Endothelial cell of hepatic sinusoid (primary cell): ENCODE data around the gene GLYR1.

Experiments
- in situ Hi-C: cut with HindIII; loops from 2 replicates; pipeline ENCODE4 v1.10.0; 2017; ENCODE audit warnings: low sequenced_read_pairs

GLYR1 gene

DNA sequence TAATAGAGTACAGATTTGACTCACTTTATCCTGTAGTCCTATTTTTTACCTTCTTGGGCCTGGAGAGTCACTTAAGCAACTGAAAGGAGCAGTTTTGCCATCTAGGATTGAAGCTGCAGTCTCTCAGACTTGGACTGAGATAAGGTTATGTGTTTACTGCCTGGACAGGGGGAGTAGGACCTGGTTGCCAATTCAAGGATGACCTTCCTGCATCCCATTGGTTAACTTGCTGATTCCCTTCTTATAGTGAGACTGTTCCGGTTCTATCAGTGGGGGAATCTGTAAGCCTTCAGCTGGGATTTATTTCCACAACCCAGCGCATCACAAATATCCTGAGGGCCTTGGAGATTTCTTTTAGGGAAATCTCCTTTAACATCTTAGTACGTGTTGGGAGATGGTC is 3.1 kb upstream of the GLYR1 start:
- in situ Hi-C loops = no loop called here

DNA sequence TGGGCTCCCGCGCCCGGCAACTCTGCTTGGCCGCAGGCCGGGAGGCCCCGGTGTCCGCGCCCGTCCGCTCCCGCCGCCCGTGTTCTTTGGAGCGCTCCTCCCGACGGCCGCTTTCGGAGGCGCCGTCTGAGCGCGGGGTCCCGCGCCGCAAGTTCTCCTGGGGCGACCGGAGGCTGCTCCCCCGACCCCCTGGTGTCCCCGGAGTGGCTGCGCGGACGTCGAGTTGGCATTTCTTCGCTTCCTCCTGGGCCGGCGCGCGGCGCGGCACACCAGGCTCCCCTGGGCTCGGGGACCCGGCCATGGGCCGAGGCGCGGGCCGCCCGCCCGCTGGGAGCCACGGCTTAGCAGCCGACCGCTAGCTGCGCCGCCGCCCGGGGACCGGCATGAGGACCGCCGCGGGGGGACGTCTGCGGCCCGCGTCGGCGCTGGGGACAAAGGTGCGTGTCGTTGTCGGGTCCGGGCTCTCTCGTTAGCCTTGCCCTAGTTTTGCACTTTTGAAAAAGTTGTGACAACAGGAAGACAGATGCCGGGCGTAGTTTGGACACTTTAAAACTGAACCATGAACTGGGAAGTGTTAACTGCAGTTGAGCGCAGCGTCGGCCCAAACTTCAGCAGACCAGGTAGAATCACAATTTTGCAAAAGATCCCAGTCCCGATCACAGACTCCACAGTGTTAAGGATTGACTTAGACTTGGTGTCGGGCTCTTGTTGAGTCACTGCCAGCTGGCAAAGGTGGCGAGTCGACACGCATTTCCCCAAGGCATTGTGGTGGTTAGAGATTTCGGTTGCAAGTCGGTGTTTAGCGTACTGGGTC is 893 bp upstream of the GLYR1 start:
- in situ Hi-C loops = no loop called here

DNA sequence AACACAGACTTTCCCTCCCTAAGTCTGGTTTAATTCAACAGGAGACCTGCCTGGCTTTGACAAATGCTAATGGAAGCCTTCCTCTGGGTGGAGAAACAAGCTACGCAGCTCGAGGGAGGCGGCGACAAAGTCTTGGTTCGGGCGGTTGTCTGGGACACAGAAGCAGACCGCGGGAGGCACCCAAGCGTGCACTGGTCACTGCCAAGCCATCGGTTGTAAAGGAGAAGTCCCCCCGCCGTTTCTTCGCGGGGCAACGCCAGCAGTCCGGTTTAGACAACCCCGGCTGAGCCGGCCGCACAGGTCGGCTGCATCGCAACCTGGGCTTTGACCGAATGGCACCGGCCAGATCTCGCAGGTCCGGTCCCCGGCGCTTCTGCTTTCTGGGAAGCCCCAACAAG is 586 bp downstream of the GLYR1 start:
- in situ Hi-C loops = no loop called here

DNA sequence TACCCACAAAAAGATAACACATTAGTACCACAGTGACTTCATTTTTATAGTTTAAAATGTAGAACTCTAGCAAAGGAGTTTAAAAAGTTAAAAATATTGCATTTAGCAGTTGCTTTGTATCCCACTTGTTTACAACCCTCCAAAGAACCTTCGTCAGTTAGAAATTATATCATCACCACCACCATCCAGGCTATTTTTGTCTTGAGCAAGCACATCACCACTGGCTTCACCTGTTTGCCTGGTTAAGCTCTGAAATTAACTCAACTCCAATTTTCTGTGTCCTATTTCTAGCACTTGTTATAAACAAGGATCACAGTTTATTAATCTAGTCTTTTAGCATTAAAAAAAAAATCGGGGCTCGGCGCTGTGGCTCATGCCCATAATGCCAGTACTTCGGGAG is 6.1 kb downstream of the GLYR1 start:
- in situ Hi-C loops = no loop called here

DNA sequence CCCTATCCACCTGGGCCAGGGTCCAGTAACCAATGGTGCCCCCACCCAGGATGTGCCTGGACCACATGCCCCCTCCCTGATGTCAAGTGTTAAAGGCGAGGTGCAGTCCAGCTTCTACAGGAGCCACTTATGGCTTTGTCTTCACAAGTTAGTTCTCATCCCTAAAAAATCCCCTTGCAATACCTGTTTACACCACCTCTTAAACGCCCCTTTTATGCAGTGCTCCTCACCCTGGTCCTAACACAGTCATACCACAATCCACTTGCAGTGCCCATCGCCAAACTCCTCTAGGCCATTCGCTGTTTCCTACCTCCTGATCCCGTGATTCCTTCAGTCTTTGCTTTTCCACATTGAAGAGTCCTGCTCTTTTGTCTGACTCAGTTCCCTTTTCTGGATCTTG is 7.1 kb downstream of the GLYR1 start:
- in situ Hi-C loops = loop anchor here (5.0 kb wide), 1 partner anchor 102 kb away; no protein-coding TSS in a partner anchor

DNA sequence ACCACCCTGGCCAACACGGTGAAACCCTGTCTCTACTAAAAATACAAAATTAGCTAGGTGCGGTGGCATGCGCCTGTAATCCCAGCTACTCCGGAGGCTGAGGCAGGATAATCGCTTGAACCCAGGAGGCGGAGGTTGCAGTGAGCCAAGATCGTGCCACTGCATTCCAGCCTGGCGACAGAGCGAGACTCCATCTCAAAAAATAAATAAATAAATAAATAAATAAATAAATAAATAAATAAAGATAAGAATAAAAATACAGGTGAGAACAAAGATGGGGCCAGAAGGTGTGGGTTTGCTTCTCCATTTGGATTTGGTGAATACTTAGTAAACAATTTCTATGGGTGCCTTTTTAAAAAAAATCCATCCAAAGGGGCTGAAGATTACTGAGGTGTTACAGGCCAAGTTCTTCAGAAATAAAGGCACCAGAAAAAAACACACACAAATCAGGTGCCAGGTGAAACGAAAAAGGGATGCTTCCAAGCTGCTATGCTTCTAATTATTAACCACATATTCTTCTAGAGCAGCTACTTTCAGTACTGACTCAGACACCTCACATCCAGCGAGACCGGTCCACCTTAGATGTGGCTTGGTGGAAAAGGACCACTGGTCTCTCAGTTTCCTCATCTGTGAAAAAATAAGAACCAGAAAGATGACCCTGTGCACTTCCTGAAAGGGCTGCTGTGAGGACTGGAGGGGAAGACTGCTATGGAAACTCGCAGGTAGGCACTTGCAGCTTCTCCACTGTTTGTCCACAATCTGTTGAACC is 9.2 kb downstream of the GLYR1 start:
- in situ Hi-C loops = loop anchor here (5.0 kb wide), 1 partner anchor 104 kb away; no protein-coding TSS in a partner anchor

DNA sequence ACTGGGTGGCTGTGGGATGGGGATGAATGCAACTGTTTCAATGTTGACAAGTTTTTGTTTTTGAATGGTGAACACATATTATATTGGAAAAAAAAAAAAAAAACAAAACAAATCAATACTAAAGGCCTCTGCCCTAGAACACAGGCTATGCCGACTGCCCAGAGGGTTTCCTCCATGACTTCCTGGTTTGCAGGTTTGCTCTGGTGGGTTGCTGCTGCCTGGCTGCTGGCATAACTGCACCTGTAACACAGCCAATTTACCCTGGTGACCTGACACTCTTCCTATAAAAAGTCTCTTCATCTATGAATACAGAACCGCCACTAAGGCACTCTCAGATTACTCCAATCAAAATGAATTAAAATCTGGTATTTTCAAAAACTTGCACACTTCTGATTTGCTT is 10.4 kb downstream of the GLYR1 start:
- in situ Hi-C loops = loop anchor here (5.0 kb wide), 1 partner anchor 106 kb away; no protein-coding TSS in a partner anchor

DNA sequence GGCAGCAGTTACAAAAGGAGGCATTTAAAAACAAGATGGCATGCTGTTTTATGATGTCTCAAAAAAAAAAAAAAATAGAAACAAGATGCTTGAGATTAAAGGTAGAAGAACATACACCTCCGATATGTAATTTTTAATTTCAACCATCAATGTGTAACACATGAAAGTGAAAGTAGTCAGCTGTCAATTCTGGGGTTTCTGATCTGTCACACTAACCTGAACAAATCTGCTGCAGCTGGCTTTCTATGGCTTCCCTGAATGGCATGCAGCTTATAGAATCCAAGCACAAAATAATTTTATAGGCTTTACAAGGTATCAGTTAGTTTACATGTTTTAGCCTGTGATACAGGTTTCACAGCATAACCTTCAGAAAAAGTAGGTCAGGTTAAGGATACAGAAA is 13.5 kb downstream of the GLYR1 start:
- in situ Hi-C loops = loop anchor here (5.0 kb wide), 1 partner anchor 66 kb away; the partner anchor contains the start of gene ZNF500

DNA sequence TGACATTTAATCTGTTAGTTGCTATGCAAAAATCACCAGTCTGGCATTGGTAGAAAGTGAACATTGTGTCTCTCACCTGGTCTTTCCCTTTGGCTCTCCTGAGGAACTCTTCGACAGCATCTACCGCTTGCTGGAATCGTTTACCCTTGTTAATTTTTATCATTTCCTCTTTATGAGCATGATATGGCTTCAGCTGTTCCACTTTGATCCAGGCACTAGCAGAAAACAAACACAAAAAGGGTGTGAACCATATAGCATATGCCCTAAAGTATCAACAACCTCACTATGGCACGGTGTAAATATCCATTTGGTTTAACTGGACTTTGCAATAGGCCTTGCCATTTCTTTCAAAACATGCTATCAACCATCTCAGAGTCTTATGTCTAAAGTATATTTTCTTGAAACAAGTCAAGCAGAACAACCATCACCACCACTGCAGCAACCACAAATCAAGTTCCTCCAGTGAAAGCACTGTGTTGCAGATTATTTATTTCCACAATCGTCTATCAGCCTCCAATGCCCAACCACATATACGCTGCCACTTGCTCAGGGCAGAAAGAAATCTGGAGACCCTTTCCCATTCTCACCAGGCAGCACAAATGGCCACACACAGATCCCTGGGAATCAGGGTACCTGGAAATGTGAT is 14.3 kb downstream of the GLYR1 start:
- in situ Hi-C loops = loop anchor here (5.0 kb wide), 1 partner anchor 66 kb away; the partner anchor contains the start of gene ZNF500

DNA sequence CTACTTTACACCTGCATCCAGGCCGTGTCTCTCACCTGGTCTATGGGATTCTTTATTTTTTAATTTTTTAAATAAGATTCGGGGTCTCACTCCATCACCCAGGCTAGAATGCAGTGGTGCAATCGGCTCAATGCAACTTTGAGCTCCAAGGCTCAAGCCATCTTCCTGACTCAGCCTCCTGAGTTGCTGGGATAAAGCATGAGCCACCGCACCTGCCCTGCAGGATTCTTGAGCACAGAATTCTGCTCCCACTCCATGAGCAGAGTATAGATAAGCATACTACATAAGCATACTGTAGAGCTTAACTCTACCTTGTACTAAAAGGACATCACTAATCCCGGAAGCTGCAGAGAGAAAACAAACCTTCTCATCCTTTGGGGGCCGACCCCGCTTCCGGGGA is 15.5 kb downstream of the GLYR1 start:
- in situ Hi-C loops = loop anchor here (5.0 kb wide), 1 partner anchor 64 kb away; the partner anchor contains the start of gene ZNF500

DNA sequence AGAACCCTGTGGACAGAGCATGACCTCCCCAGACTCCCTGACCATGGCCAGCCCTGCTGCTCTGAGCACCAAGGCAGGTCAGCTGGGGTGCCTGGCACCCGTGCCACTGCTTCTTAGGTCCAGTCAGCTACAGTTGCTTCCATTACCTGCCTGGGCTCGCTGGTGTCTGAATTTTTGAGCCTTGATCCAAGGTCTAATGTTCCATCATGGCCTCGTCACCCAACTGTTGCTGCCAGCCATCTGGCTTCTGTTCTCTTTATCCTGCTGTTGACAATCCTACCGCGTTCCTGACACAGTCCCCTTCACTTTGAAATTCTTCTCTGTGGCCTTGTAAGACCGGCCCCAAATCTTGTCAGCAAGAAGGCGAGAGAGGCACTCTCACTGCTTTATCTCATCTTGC is 16.7 kb downstream of the GLYR1 start:
- in situ Hi-C loops = loop anchor here (5.0 kb wide), 1 partner anchor 63 kb away; the partner anchor contains the start of gene ZNF500

DNA sequence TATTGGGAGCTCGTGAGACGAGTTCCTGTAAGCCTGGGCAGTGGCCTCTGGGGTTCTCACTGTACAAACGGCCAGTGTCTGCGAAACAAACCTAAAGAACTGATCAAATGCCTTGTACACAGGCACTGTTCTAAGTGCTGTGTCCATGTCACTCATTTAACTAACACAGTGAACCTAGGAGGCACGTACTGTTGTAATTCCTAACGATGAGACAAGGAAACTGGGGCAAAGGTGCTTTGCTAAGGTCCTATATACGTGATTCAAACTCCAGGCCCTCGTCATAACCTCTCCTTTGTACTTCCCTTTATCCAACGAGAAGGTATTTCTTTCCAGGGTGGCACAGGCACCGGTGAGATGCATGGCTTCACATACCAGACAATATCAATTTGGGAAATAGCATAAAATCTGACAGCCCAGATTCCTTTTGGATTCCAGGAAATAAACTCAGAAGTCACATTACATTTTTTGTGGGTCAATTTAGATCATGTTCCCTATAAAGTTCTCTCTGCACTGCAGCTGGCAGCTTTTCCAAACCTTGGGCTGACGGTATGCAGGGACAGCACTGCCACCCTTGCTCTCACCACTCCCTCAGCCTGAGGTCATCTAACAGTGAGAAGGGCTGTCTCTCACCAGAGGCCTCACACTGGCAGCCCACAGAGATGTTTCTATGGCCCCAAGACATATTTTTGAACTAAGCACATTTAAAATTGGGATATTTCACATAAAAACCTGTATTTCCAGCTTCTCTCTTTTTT is 18.3 kb downstream of the GLYR1 start:
- in situ Hi-C loops = no loop called here

DNA sequence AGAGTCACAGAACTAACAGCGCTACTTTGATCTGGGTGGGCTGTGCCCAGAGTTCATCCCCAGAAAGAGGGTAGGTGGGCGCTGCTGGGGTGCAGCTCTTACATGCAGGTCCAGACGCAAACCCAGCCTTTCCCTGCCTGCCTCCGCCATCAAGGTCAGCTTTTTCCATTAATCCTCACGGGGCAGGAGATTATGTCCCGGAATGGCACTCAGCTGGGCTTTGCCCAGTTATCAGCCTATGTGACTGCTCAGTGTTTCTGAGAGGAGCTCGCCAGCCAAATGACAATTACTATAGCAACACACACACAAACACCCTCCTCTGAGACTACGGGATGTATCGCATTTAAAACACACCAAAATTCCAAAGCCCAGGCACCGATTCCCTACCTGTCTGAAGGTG is 20.1 kb downstream of the GLYR1 start:
- in situ Hi-C loops = no loop called here

DNA sequence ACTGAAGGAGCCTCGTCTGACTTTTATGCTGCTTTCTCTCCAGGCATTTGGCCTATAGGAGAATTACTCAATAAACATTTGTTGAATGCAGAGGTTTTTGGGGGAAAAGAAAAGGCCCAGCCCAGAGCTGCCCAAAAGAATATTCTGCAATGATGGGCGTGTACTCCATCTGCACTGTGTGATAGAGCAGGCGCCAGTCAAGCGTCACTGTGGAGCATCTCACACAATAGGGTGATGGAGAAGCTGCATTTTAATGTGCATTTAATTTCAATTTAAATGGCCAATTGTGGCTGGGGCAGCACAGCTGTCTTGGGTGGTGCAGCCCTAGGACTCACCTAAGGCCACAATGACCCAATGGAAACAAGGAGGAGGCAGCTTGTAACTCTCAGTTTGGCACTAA is 20.6 kb downstream of the GLYR1 start:
- in situ Hi-C loops = no loop called here

DNA sequence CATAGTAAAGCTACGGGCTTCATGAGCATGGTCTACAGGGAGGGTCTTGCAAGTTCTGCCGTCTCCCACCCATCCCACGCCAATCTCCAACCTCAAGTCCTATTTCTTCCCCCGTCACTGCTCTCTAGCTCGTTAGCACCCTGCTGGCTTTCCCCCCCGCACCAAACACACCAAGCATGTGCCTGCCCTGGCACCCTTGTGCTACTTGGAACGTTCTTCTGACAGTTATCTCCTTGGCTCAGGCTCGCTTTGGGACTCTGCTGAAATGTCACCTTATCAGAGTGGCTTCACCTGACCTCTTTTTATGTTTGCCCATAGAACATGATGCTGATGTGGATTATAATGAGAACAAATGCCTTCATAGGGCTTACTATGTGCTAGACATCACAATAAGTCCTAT is 21.9 kb downstream of the GLYR1 start:
- in situ Hi-C loops = no loop called here

DNA sequence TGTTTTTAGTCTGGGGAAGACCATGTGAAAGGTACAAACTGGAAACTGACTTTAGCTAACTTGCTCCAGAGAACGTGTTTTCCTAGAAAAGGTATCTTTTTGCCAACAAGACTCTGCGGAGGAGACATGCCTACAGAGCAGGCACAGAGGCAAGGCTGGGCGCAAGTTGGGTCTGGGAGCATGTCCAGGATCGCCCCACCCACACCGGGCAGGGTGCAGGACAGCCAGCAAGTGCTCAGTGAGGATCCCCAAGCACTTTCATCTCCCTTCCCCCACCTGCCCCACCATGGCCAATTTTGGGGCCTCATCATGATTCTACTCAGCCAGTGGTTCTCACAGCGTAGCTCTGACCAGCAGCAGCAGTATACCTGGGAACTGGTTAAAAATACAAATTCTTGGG is 26.4 kb downstream of the GLYR1 start:
- in situ Hi-C loops = no loop called here

DNA sequence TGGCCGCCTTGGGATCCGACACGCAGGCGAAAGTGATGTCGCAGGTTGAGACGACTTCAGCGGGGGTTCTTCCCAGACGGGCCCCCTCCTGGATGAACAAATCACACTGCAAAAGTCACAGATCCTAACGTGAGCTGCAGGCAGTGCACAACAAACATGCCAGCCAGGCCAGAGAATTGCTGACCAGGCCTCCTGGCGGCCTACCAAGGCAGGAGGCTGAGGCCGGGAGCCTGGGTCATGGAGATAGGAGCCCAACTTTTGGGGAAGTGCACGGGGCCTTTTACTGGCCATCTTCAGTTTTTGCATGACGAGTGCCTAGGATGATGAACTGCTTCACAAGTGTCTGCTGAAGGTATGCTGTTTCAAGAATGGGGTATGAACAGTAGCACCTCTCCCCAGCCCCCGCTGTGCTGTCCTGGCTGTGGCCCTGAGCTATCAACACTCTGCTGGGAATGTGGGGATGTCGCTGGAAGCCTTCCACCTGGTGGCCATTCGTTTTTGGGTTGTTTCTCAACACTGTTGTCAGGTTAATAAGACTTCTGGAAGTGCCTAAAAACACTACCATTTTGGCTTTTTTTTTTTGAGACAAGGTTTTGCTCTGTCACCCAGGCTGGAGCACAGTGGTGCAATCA is 32.4 kb downstream of the GLYR1 start:
- in situ Hi-C loops = no loop called here

DNA sequence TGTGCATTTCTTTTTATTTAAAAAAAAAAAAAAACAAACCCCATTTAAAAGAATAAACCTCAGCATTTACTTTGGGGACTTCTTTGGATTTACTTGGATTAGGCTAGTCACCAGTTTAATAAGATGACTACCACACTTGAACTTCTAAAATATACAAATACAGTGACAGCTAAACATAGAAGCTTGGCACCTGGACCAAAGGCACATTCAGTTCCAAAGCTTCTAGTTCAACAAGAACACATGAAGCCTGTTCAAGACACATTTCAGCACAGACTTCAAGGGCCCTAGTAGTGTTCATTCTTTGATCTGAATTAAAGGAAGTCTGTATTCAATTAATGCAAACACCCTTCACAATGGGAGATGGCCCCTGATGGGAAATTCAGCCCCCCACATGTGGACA is 33.0 kb downstream of the GLYR1 start:
- in situ Hi-C loops = no loop called here

DNA sequence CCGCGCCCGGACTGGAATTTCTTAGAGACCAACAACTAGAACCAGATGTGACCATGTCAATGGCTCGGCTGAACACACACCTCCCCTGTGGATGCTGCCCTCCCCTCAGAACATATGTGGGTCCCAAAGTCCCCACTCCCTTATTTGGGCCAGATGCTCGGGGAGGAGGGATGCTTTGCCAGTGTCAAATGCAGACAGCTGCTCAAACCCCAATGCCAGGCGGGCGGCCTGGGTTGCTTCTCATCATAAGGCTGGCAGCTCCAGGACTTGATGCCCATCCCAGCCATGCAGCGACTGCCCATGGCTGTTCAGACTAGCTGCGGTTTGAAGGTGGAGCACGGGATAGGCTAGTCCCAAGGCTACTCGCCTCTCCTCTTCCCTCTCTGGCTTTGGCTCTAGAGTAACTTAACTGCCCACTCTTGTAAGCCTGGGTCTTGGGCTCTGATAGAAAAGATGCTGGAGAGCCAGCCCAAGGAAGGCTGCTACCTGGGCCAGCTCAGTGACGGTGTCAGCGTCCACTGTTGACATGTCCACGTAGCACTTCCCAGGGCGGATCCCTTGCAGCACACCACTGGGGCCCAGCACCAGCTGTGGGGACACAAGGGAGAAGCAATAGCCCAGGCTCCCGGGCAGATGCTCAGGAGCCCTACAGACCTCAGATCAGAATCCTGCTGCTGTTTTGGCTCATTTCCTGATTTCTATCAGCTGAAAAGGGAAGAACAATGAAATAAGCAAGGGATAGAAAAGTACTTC is 33.7 kb downstream of the GLYR1 start:
- in situ Hi-C loops = no loop called here
